T follicular helper cell (primary cell): Measurements from ENCODE around the gene DBP.
"Not testable (repeated sequence)": the region's sequence is repeated elsewhere in the genome, so short reads cannot be mapped to it uniquely, and the experiment has no call there.

Experiments used
- DNase-seq: peaks from one replicate; pipeline ENCODE4 v3.0.0-alpha.2; 2020; ENCODE audit warnings: low read depth

Gene DBP

DNA sequence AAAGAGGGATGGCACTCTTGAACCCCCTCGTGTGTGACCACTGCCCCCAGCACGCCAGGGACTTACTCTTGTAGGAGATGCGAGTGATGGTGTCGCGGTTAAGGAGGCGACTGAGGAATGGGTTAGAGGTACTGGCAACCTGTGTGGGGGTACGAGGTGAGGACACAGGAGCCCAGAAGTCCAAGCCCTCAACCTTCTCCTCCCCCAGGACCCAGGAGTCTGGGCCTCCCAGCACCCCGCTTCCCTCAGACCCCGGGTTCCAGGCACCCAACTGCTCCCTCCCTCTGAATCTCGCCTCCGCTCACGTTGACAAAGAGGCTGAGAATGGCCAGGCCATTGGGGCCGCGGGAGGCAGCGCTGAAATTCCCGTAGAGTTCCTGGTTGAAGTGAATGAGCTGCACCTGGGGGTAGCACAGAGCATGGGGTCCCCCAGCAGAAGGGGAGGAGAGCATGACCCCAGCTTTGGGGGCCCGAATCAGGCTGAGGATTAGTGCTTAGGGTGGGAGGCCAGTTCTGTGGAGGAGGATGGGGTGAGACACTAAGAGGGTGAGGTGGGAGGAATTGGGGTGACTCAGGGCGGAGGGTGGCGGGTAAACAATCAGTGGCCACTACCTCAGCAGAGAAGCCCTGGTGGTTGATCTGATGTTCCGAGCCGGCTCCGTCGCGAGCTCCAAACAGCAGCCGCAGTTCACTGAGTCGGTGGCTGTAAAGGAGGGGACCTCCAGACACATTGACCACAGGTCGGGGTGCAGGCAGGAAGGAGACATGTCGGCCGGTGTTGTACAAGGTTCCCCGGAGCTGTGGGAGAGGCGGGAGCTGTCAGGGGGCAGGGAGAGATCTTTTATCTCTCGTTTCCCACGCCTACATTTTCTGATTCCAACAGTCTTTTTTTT lies 2.5 kb upstream of the DBP start:
- no peak for DNase-seq

DNA sequence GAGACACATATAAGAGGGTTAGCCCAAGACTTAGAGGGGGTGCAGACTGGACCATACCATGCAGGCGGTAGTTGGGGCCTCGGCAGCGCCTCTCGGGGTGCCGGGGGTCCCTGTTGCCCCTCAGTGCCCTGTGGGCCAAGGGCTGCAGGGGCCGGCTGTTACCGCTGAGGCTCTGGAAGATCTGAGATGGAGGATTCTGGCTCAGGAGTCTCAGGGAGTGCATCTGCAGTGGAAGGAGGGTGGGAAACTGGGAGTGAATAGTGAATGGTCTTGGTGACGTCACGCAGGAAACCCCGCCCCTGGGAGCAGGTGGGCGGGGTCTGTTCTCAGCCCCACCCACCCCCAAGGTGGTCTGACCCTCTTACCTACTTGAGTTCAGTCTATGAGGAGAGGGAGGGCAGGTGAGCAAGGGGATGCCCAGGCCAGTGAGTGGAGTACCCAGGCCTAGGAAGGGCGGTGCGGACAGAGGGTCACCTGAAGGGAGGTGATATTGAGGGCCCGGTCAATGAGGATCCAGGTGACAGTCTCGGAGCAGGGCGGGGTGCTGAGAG lies 1.7 kb upstream of the DBP start:
- no peak for DNase-seq

DNA sequence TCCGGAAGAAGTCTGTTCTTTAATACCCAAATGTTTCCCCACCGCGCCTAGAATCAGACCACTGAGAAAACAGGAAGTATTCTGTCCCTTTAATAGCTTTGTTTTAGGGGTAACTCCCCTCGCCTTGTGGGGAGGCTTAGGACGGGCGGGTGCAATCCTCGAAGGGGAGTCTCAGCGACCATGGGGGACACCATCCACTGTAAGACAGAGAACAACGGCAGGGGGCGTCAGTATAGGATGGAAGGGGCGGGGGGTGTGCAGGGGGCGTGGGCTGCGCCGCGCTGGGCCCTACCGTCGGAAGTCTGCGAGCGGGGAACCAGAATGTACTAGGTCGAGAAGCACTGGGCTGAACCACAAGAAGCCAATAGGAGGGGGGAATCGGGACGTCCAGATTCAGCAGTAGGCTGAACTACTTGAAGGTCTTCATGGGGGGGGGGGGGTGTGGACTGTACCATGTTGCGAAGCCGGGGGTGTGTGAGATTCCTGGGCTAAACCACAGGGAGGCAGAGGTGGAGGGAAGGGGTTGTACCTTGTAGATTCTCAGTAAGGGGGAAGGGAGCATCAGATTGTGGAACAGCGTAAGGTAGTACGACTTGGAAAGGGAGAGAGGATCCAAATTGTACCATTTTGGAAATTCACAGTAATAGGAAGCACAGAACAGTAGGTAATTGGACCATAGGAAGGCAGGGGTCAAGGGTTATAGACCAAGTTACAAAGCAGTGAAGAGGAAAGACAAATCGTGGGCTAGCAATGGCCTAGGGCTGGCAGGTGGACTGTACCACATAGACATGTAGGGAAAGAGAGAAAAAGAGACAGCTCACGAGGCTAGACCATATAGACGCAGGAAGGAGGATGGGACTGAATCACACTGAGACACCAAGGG lies 1.0 kb upstream of the DBP start:
- DNase-seq = peak; percentile 83

DNA sequence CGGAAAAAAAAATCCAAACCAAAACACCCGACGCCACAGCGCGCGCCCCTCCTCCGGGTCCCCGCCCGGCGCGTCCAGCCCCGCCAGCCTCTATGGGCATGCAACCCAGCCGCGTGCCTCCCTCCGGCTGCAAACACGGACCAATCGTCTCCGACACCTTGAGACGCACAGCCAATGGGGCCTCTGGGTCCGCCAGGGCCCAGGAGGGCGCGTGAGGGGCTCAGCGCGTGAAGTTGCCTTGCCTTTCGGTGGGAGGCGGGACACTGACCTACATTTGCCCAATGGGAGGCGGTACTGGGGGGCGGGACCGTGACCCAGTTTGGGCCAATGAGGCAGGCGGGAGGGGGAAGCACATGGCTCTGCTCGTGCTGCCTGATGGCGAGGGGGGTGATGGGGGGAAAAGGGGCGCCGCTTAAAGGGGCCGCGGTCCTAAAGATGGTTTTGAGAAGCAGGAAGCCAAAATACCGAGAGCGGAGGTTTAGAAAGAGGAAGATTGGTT lies 319 bp upstream of the DBP start:
- peak; percentile 99 for DNase-seq

DNA sequence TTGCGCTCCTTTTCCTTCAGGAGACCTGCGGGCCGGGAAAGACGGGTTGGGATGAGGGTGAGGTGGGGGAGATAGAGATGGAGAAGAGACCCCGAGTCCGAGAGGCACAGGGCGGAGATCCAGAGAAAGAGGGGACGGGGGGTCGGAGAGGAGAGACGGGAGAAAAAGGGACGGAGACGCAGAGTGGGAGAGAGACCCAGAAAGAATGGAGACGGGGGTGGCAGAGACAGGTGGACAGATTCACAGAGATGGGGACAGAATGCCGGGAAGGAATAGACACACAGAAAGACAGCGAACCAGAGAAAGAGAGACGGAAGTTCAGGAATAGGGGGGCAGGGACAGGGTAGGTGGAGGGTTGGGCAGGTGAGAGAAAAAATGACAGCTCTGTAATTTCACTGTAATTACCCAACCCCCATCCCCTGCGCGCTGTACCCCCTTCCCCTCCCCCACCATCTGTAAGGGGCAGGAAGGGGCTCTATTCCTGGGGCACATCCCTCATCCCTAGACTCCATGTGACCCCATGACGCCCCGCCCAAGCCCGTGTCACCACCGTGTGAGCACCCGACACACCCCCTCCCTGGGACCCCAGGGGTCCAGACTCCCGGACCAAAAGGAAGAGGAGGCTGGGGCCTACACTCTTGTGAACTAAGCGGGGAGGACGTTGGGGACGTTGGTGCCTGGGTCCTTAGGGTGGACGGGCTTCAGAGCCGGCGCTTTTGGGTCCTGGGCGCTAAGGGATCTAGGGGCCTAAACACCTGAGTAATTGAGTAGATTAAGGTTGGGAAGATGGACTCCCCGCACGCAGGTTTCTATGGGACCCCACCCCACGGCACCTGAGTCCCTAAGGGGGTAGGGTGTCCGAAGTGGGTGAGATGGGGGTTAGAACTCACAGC lies 967 bp downstream of the DBP start:
- no peak for DNase-seq

DNA sequence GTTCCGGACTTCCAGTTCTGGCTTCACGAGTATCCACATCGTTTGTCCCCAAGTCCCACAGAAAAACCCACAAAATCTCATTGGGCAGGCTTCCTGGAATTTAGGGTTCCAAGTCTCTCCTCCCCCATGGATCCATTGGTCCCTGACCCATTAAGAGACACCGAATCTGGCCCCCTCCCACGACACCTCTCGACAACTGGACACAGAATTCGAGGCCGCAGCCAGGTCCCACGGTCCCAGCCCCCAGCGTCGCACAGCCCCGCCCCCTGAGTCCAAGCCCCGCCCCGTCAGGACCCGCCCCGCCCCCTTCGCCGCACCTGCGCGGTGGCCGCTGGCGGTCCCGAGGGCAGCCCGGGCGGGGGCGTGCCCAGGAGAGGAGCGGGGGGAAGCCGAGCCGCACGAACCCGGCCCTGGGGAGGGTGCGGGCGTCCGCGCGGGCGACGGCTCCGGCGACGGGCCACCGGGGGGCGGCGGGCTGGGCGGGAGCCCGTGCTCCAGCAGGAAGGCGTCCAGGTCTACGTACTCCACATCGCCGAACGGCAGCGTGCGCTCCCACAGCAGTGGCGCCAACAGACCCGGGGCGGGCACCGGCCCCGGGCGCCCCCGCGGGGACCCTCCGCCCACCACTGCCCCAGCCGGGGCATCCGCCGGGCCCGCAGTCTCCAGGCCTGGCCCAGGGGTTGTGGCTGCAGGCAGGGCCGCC lies 1.8 kb downstream of the DBP start:
- DNase-seq = peak; percentile 67

DNA sequence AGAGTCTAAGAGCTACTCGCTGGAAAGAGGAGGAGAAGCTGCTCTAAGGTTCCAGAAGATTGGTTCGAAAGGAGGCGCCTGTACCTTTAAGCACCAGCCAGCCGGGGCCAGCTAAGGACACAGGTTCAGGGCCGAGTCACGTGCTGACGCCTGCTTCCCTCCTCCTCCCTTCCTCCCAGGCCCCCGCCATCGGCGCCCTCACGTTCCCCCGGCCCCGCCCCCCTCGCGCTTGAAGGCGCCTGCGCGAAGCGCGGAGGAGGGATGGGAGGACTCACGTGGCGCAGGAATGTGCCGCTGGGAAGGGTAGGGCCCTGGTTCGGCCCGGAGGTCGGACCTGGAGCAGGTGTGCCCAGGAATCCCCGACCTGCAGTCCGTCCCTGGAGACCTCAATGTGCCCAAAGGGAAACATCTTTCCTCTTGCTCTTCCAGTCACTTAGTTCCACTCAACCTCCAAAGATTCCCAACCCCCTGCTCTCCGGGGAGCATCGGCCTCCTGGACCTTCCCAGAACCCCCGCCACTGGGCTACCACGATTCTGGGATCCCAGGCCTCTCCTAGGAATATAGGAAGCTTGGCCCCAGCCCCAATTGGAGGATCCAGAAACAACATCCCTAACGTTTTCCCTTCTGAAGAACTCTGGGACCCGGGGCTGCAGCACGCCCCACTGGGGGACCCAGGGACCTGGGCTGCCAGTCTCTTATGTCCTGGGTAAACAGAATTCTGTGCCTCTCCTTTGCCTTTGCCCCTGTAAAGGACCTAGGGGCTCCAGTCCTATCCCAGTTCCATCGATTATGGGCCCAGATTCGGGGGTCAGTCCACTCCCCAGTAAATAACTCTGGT lies 2.5 kb downstream of the DBP start:
- peak; percentile 84 for DNase-seq

DNA sequence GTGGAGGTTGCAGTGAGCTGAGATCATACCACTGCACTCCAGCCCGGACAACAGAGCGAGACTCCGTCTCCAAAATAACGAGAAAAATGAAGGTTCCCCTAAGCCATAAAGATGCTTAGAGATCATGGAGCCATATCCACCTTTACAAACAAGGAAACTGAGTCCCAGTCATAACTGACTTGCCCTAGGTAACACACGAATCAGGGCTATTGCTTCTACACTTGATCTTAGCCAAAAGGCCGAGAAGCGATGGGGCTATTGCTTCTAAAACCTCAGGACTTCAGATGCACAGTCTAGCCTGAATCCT lies 3.2 kb downstream of the DBP start:
- no peak for DNase-seq

DNA sequence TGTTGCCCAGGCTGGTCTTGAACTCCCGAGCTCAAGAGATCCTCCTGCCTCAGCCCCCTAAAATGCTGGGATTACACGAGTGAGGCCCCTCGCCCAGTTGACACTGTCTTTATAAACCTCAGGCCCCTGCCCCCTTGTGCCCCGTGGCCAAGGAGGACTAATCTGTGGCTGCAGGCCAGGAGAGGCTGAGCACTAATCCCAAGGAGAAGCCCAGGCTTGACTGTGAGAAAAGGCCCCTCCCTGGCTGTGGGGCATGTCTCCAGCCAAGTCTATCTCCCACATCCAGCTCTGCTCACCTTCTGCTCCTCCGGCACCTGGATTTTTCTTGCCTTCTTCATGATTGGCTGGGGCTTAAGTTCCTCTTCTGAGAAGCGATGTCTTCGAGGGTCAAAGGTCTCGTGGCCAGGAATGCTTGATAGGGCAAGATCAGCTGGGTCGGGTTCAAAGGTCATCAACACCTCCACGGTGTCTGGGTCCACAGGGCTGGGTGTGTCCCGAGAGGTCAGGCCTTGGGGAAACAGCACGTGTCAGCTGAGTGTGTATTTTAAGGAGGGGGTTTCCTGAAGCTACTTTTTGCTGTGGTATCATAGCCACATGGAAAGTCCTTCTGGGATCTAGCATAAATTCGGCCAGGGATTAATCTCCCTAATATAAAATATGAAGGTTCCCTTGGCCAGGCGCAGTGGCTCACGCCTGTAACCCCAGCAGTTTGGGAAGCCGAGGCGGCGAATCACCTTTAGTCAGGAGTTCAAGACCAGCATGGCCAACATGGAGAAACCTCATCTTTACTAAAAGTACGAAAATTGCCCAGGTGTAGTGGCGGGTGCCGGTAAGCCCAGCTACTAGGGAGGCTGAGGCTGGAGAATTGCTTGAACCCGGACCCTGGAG lies 3.8 kb downstream of the DBP start:
- no peak for DNase-seq

DNA sequence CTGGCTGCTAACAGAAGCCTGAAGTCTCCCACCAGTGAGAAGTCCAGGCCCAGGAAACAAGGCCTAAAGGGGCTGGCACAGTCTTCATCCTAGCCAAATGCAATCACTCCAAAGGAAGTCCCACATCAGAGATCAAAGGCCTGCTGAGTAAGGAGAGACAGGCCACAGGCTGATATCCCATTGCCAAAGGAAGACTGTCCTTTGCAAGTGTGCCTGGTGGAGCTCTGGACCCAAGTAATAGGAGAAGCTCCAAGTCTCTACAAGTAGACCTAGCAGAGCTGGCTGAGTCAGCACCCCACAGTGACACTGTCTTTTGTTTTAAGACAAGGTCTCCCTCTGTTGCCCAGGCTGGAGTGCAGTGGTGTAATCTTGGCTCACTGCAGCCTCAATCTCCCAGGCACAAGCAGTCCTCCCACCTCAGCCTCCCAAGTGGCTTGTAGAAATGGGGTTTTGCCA lies 4.5 kb downstream of the DBP start:
- DNase-seq = no peak

DNA sequence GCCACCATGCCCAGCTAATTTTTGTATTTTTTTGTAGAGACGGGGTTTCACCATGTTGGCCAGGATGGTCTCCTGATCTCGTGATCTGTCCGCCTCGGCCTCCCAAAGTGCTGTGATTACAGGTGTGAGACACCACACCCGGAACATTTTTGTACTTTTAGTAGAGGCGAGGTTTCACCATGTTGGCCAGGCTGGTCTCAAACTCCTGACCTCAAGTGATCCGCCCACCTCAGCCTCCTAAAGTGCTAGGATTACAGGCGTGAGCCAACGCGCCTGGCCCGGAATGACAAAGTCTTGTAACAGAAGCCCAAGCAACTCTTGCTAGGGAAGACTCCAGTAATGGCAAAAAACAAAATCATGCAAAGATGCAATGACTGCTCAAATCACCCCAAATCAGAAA lies 4.9 kb downstream of the DBP start:
- not testable (repeated sequence) for DNase-seq

DNA sequence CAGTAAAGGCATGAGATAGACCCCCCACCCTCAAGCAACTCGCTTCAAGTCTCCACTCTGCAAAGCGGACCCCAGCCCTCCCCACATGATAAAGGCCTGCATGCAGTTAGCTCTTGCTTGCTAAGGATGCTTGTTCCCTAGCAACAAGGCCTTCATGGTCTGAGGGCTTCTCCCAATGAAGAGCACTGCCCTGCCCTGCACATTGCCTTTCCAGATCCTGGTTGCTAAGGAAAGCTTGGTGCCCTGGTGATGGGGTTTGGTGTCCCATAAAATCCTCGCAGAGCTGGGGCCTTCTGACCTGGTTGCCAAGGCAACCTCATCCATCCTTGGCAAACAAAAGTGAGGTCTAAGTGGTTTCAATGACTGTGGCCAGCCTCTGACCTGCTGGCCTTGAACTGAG lies 6.0 kb downstream of the DBP start:
- no peak for DNase-seq

DNA sequence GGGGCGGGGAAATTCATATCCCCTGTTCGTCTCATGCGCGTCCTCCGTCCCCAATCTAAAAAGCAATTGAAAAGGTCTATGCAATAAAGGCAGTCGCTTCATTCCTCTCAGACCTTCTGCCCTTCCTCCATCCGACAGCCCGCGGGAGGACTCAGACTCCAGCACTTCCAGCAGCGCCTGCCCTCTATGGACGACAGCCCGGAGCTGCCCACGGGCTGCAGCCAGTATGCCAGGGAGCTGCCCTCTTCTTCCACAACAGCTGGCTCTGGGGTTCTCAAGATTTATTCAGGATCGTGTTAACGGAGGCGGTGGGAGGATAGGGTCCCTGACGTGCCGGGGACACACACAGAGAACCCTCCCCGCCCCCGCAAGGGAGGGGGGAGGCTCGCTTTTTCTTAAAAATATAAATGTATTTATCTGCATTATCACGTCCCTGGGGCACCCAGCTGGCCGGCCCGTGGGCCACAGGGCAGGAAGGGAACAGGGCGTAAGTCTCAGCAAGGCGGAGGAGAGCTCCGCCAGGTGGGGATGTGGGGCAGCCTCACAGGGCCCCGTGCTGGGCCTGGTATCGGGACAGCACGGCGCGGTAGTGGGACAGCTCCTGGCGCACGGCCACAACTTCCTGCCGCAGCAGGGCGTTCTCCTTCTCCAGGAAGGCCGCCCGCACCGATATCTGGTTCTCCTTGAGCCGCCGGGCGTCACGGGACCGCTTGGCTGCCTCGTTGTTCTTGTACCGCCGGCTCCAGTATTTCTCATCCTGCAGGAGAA lies 6.7 kb downstream of the DBP start:
- no peak for DNase-seq

DNA sequence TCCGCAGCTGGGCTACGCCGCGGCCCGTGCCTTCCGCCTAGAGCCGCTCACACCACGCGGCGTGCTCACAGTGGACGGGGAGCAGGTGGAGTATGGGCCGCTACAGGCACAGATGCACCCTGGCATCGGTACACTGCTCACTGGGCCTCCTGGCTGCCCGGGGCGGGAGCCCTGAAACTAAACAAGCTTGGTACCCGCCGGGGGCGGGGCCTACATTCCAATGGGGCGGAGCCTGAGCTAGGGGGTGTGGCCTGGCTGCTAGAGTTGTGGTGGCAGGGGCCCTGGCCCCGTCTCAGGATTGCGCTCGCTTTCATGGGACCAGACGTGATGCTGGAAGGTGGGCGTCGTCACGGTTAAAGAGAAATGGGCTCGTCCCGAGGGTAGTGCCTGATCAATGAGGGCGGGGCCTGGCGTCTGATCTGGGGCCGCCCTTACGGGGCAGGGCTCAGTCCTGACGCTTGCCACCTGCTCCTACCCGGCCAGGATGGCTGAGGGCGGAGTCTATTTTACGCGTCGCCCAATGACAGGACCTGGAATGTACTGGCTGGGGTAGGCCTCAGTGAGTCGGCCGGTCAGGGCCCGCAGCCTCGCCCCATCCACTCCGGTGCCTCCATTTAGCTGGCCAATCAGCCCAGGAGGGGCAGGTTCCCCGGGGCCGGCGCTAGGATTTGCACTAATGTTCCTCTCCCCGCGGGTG lies 7.4 kb downstream of the DBP start:
- DNase-seq = no peak

DNA sequence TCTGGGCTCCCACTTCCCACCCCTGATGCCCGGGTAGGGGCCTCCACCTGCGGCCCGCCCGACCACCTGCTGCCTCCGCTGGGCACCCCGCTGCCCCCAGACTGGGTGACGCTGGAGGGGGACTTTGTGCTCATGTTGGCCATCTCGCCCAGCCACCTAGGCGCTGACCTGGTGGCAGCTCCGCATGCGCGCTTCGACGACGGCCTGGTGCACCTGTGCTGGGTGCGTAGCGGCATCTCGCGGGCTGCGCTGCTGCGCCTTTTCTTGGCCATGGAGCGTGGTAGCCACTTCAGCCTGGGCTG lies 7.9 kb downstream of the DBP start:
- no peak for DNase-seq

DNA sequence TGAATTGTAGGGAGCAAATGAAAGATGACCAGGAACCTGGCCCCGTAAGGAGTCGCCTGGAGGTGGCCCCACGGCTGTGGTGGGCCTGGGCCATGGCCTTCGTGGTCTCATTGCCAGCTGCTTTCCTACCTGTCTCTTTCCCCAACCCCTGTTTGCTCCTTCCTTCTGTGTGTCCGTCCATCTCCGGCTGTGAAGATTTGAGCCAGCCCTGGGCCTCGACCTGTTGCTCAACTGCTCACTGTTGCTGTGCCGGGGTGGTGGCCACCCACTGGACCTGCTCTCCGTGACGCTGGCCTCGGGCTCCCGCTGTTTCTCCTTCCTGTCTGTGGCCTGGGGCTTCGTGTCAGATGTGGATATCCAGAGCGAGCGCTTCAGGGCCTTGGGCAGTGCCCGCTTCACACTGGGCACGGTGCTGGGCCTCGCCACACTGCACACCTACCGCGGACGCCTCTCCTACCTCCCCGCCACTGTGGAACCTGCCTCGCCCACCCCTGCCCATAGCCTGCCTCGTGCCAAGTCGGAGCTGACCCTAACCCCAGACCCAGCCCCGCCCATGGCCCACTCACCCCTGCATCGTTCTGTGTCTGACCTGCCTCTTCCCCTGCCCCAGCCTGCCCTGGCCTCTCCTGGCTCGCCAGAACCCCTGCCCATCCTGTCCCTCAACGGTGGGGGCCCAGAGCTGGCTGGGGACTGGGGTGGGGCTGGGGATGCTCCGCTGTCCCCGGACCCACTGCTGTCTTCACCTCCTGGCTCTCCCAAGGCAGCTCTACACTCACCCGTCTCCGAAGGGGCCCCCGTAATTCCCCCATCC lies 8.5 kb downstream of the DBP start:
- DNase-seq = no peak

DNA sequence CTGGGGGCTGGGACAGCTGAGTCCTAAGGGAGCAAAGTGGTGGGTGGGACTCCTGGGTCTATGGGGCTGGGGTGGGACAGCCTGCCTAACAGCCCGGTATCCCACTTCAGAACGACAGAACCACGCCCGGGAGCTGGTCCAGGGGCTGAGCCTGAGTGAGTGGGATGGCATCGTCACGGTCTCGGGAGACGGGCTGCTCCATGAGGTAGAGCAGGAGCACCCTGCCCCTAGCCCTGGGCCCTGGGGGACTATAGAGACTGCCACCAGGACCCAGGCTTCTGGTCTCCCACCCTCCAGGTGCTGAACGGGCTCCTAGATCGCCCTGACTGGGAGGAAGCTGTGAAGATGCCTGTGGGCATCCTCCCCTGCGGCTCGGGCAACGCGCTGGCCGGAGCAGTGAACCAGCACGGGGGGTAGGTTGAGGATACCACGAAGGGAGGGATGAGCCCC lies 9.3 kb downstream of the DBP start:
- no peak for DNase-seq
